NAMALWA (cell line): Measurements from ENCODE around the gene KLF14.
A peak's percentile ranks its signal among the peaks of the same experiment; 100 is the strongest.
"Not testable (repeated sequence)": the region's sequence is repeated elsewhere in the genome, so short reads cannot be mapped to it uniquely, and the experiment has no call there.

Experiments used
- DNase-seq: peaks from one replicate; pipeline ENCODE4 v3.0.0-alpha.2; 2015; ENCODE audit warnings: low spot score

Gene KLF14

GRCh38 chr7:130712416-130712815, 21.6 kb downstream of the KLF14 start:
- no peak for DNase-seq

GRCh38 chr7:130708766-130709165, 25.2 kb downstream of the KLF14 start:
- no peak for DNase-seq

GRCh38 chr7:130708001-130708400, 26.0 kb downstream of the KLF14 start:
- no peak for DNase-seq

DNA sequence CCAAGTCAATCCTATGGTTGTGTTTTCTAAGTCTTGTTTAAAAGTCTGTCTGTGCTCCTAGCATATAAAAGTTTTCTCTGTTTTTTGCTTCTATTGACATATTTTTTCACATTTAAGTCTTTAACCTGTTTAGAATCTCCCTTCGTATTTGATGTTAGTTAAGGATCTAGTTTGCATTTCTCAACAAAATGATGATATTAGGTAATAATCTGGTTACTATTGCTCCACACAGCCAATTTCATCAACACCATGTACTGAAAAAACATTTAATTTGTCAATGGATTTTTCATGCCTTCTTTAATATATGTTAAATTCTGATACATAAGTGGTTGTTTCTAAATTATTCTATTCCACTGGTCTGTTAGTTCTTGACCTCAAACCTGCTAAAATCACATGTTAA, 30.2 kb downstream of the KLF14 start:
- DNase-seq = no peak

DNA sequence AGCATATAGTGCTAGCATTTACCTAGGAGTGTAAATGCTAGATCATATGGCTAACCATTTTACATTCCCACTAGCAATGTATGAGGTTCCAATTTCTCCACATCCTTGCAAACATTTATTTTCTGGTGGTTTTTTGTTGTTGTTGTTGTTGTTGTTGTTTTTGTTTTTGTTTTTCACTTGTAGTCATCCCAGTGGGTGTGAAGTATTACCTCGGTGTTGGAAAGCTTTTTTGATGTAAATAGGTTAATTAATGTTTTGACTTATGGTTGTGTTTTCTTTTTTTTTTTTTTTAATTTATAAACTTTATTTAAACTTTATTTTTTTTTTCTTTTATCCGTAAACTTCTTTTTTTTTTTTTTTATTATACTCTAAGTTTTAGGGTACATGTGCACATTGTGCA, 32.4 kb downstream of the KLF14 start:
- DNase-seq = no peak

GRCh38 chr7:130700760-130701159, 33.2 kb downstream of the KLF14 start:
- DNase-seq = no peak

DNA sequence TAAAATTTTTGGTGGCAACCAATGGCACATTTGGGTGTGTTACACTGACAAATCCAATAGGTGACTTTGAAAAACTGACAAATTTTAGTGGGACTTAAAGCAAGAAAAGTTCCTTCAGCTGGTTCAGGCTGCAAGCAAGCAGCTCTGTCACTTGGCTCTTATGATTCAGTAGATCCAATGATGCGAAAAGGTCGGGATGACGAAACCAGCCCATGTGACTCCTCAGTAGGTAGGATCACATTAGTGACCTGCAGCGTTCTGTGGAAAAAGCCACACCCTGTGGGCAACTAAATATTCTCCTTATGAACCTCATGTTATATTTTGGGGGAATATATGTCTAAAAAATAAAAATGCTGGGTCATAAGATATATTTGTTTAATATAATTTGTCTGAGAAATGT, 34.3 kb downstream of the KLF14 start:
- no peak for DNase-seq

DNA sequence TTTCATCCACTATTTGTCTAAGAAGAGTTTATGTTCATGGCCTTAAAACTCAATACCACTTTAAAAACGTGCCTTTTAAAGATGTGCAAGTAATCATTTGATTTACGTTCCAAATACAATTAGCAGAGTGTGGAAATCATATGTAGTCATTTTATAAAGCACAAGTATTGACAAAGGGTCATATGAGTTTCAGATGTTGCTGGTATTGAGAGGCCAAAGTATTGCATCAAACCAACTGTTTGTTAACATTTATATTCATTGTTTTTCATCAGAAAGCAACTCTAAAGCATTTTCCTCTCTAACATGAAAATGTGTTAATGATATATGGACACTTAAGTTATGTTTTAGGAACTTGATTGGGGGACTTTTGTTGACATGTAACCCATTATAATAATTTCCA, 36.2 kb downstream of the KLF14 start:
- no peak for DNase-seq

GRCh38 chr7:130695840-130696239, 38.2 kb downstream of the KLF14 start:
- DNase-seq = peak; percentile 56

DNA sequence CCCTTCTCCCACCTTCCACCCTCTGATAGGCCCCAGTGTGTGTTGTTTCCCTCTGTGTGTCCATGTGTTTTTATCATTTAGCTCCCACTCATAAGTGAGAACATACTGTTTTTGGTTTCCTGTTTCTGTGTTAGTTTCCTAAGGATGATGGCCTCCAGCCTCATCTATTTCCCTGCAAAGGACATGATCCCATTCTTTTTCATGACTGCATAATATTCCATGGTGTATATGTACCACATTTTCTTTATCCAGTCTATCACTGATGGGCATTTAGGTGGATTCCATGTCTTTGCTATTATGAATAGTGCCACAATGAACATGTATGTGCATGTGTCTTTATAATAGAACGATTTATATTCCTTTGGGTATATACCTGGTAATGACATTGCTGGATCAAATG, 41.6 kb downstream of the KLF14 start:
- DNase-seq = not testable (repeated sequence)

DNA sequence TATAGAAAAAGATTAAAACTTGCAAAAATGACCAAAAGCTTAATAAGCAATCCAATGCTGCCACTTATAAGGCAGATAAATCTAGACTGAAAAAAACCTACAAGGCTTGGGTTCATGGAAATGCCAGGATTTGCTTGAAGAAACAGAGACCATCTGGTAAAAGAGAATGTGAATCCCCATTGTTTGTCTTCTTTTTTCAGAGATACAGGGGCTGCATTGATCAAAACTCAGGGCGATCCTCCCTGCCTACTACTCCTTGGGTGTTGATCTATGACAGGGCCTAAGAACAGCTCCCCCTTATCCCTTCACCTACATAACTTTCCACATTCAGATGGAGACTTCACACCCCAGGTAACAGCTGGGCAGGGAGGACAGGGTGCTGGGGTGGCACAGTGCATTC, 44.3 kb downstream of the KLF14 start:
- no peak for DNase-seq

- no peak for DNase-seq
Measured at GRCh38 chr7:130683026-130683425, 51.0 kb downstream of the KLF14 start.
